ENCODE results near the gene CASP12. TPM values are rescaled to one million over a fixed set of nuclear protein-coding genes. Genes with fewer than 3 reads are reported as not detected.

The CASP12 gene
- total RNA-seq, 2 donors from 2014 or later, result not detected

DNA sequence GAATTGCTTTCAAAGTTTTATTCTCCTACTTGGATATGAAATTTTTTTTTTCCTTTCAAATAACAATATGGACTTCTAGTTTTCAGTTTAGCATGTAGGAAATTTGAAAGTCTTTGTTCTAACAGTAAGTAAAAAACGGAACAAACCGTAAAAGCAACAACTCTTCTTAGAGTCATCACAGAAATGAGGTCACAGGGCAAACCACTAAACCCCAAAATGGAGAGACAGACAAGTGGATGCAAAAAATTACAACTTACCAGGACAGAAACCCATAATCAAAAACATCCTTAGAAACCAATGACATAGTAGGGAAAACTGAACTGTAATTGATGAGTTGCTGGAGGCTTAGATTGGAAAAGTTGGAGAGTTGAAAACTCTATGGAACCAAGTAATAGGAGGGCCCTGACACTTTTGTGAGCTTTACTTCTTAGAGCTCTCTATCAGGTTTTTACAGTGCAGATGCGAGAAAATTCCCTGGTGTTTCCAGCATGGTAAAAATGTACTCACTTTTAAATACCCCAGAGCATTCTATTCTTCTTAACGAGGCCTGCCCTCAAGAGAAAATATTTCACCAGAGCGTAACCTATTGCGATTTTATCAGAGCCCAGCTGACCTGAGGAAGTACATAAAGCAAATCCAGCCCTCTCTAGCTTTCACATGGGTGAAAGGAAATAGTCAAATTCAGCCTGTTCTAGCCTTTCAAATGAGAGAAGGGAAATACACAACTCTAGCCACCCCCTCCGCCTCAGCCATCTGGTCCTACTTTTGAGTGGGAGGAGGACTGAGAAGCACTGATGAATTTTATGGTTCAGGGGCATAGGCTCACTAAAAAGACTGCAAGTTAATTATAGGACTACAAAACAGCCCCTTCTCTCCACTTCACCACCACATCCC, 39.1 kb downstream of the CASP12 start:
- no peak overlapping the region for H3K27ac Mint-ChIP-seq
- H3K9me3 Mint-ChIP-seq, result no peaks in the 10 kb centered on the region
- H3K36me3 Mint-ChIP-seq, result no peaks in the 10 kb centered on the region
- ATAC-seq (no peak), DNase-seq (ENCODE audit: low spot score in 2 of 2) (no peak)

DNA sequence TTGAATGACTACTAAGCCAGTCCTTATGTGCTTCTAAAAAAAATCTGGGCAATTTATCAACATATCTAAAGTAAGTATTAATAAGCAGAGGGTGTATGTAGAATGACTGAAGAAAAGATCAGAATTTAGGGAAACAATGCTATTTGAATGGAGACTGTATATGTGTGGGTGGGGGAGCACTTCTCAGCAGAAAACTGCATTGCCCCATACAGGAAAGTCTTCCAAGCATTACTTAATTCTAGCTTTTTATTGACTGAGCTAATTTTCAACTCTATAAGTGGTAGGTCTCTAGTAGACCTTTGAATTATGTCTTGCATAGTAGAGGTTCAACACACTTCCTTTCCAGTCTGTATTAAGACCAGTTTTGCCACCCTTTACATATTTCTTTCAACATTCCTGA, 41.7 kb downstream of the CASP12 start:
- no peaks in the 10 kb centered on the region for H3K9me3 Mint-ChIP-seq
- no peaks in the 10 kb centered on the region for H3K36me3 Mint-ChIP-seq
- no peak overlapping the region for H3K27ac Mint-ChIP-seq
- DNase-seq (ENCODE audit: low spot score in 2 of 2) (no peak), ATAC-seq (no peak)

DNA sequence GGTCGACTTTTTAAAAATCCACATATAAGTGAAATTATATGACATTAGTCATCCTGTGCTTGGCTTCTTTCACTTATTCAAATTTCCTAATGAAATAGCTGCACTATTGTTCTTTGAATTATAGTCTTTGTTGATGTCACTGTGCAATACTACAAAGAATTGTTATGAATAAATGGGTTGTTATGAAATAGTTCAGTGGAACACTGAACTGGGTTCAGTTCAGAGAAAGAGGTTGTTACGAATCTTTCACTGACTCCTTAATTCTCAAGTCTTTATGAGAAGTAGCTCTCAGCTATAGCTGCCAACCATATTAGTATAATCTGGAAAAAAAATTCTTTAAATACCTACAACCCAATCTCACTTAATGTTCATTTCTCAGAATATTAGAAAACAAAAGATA, 42.3 kb downstream of the CASP12 start:
- DNase-seq (ENCODE audit: low spot score in 2 of 2) (no peak), ATAC-seq (no peak)
- Mint-ChIP-seq H3K27ac (no peak overlapping the region), H3K36me3 (no peaks in the 10 kb centered on the region), H3K9me3 (no peaks in the 10 kb centered on the region)

DNA sequence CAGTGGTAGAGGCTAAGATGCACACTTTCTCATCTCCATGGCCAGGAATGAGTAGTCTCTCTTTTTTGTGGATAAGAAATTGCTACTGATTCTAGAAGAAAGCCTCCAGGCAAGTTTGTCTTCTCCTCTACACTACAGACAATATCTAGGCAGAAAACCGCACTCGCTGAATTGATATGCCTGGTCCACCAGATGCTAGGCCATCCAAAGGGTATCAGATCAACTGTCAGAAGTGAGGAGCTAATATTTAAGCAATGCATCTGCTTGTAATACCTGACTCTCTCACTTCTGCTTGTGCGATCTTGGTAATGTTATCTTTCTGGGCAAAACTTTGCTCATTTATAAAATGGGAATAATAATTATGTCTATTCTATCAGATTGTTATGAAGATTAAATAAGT, 45.0 kb downstream of the CASP12 start:
- DNase-seq (ENCODE audit: low spot score in 2 of 2), result no peak
- Mint-ChIP-seq H3K27ac (no peak overlapping the region), H3K9me3 (no peaks in the 10 kb centered on the region), H3K36me3 (no peaks in the 10 kb centered on the region)
- ATAC-seq, result no peak

DNA sequence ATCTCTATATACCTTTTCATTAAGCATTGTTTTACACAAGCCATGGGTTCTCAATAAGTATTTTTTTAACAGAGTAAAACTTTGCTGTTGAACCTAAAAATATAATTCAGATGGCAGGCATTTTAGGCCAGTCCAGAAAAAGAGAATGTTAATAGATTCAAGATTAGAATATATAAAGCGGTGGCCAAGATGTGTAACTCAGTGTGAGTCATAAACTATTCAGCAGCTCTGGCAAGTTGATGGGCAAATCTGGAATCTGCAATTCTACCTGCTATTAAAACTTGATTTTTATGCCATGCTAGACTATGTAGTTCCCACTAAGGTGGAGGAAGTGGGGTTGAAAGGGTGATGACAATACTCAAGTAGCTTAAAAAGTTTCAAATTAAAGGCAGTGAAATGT, 45.4 kb downstream of the CASP12 start:
- no peaks in the 10 kb centered on the region for H3K36me3 Mint-ChIP-seq
- H3K9me3 Mint-ChIP-seq, result no peaks in the 10 kb centered on the region

DNA sequence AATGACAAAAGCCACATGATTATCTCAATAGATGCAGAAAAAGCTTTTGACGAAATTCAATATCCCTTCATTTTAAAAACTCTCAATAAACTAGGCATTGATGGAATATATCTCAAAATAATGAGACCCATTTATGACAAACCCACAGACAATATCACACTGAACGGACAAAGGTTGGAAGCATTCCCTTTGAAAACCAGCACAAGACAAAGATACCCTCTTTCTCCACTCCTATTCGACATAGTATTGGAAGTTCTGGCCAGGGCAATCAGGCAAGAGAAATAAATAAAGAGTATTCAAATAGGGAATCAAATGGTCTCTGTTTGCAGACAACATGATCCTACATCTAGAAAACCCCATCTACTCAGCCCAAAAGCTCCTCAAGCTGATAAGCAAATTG, 52.0 kb downstream of the CASP12 start:
- ATAC-seq (no peak), DNase-seq (ENCODE audit: low spot score in 2 of 2) (no peak)
- Mint-ChIP-seq H3K27ac (no peak overlapping the region), H3K9me3 (no peaks in the 10 kb centered on the region), H3K36me3 (no peaks in the 10 kb centered on the region)

More for the DNA sequence above, 45.4 kb downstream of the CASP12 start:
- ATAC-seq (no peak), DNase-seq (ENCODE audit: low spot score in 2 of 2) (no peak)
- H3K27ac Mint-ChIP-seq, result no peak overlapping the region

DNA sequence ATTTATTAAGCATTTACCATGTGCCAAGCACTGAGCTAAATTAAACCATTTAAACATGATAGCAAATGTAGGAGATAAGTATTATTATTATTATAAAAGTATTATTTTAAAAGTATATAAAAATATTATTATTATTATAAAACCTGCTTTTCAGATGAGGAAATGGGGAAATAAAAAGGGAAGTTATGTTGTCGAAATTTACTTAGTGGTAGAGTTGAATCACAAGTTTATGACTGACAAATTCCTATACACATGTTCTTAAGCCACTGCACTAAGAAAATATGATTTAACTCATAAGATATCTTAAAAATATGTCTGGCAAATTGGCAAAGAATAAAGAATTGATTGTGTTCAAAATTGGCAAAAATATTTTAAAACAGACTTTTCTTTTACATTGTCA, 53.8 kb downstream of the CASP12 start:
- Mint-ChIP-seq H3K27ac (no peak overlapping the region), H3K9me3 (peaks cover 0 to 12% of the 10 kb centered on the region in 2 donors), H3K36me3 (peaks cover 0 to 8% of the 10 kb centered on the region in 2 donors)
- ATAC-seq (no peak), DNase-seq (ENCODE audit: low spot score in 2 of 2) (no peak)

DNA sequence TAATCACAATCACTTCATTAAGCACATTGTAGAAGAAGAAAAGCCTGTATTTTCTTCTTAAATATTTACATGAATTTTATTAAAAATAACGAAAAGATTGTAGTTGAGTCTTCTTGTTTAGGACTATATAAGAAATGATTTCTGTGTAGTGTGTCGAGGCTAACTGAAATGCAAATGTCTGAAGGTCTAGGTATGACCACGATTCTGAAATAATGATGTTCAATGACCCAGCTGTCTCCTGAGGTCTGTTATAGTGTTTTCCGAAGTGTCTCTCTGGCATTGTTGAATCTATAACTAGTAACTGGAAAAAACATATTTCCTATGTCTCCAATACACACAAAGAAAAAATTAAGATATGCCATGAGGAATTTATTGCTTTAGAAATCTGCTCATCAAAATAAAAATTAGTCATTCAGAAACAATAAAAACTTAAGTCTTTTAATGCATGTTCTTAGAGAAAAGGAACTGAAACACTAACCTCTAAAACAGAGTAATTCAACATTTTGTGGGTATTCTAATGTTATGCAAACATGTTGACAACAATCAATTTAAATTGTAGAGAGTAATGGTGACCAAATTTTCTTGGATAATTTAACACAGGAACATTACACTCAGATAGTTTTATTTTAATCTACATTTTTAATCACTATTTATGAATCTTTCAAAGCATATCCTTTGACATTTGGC, 55.0 kb downstream of the CASP12 start:
- Mint-ChIP-seq H3K9me3 (peaks cover 4 to 21% of the 10 kb centered on the region in 2 donors), H3K36me3 (peaks cover 0 to 17% of the 10 kb centered on the region in 2 donors), H3K27ac (no peak overlapping the region)
- DNase-seq (ENCODE audit: low spot score in 2 of 2), result no peak
- no peak for ATAC-seq

DNA sequence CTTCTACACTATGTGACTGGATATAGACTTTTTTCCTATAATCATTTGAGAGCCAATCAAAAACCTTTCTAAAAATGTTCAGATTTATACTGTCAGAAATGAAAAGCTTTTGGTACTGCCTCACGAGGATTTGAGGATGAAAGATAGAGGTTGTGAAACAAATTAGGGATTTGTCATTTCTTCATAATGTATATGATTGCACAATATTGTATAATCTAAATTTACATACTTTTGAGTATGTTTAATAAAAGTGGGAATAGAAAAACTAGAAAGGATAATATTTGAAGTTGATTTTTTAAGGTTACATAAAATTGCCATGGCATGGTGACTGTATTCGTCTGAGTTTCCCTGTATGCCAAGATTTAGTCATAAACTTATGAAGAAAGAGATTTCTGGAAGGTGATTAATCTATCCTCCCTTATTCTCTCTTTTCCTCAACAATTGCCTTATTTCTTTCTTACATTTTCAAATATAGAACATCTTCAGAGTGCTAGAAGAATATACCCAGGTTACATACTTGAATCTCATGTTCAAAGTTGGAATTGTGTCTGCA, 56.2 kb downstream of the CASP12 start:
- Mint-ChIP-seq H3K27ac (no peak overlapping the region), H3K9me3 (peaks cover 4 to 21% of the 10 kb centered on the region in 2 donors), H3K36me3 (peaks cover 0 to 17% of the 10 kb centered on the region in 2 donors)
- DNase-seq (ENCODE audit: low spot score in 2 of 2) (no peak), ATAC-seq (no peak)

DNA sequence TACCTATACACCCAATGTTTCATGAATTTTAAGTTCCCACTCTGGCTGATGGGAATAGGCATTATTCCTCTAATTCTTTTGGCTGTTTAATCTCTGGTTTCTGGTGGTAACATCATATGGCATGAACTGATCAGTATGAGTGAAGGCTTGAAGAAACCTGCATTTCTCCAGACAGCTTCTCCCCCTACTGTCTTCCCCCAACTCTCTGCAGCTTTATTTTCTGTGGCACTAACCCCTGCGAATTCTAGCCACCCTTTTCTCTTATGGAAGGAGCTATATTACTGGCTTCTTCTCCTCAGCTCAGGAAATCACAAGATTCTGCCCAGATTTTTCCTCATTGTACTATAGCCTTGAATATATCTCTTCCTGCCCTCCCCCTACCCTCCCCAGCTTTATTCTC, 57.1 kb downstream of the CASP12 start:
- H3K36me3 Mint-ChIP-seq, result peaks cover 0 to 17% of the 10 kb centered on the region in 2 donors
- peaks cover 4 to 21% of the 10 kb centered on the region in 2 donors for H3K9me3 Mint-ChIP-seq
- DNase-seq (ENCODE audit: low spot score in 2 of 2), result no peak
- H3K27ac Mint-ChIP-seq, result no peak overlapping the region
- no peak for ATAC-seq

DNA sequence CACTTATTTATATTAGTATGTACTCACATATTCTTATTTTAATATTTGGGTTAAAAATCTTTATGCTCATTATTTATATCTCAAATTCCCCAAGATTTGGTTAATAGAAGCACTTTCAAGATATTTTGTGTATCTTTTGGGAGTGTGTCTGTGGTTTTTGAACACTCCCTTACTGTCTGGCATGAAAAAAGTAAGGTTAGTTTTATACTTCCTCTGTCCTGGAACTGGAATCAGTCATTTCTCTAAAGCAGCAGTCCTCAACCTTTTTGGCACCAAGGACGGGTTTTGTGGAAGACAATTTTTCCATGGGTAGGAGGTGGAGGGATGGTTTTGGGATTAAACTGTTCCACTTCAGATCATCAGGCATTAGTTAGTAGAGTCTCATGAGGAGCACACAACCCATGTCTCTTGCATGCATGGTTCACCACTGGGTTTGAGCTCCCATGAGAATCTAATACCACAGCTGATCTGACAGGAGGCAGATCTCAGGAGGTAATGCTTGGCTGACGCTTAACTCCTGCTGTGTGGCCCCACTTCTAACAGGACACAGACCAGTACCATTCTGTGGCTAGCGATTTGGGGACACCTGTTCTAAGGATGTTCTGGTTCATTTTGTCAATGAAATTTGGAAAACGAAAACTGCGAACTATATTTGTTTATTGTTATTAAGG, 60.2 kb downstream of the CASP12 start:
- Mint-ChIP-seq H3K9me3 (peaks cover 4 to 21% of the 10 kb centered on the region in 2 donors), H3K36me3 (peaks cover 0 to 17% of the 10 kb centered on the region in 2 donors), H3K27ac (no peak overlapping the region)
- ATAC-seq (no peak), DNase-seq (ENCODE audit: low spot score in 2 of 2) (no peak)

DNA sequence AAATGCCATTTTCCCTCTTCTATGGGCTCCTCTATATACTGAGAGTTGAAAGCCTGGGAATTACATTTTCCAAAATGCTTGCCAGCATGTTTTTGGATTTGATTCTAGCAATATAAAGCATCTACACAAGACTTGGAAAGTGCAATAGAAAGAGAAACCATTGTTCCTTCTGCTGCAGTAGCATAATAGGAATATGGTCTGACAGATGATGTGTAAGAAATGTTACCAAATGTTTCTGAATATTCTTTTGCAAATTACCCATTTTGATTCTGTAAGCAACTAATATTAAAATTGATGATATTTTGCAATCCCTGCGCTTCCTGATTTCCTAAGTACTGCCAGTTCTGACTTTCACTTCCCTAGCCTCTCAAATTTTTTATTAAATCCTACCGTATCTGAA, 61.6 kb downstream of the CASP12 start:
- ATAC-seq (no peak), DNase-seq (ENCODE audit: low spot score in 2 of 2) (no peak)
- Mint-ChIP-seq H3K9me3 (peaks cover 4 to 21% of the 10 kb centered on the region in 2 donors), H3K36me3 (peaks cover 0 to 17% of the 10 kb centered on the region in 2 donors), H3K27ac (no peak overlapping the region)

Other genes starting within 250 kb of the CASP12 start
- gene CASP4, start 70.1 kb upstream of the CASP12 start, total RNA-seq, result 10 to 100 TPM; 40.1 to 73.7 TPM
- gene CASP5, start 124.7 kb upstream of the CASP12 start, total RNA-seq, result not detected
- gene CASP1, start 136.7 kb upstream of the CASP12 start, total RNA-seq, result 10 to 100 TPM; 23.6 to 46.5 TPM
- 10 to 100 TPM in 1 of 2 donors, 1 to 10 TPM in 1; 9.7 to 11.1 TPM for gene CARD16, start 146.9 kb upstream of the CASP12 start, total RNA-seq
- not detected for gene CARD18, start 241.3 kb upstream of the CASP12 start, total RNA-seq